NCI-H2196 treated with DMSO at 0.1 percent for 48 hours (cell line): Measurements from ENCODE around the gene KDM6B.

Experiments used
- DNase-seq: peaks from one replicate; lab custom pipeline; 2025; ENCODE audit not compliant: unreplicated experiment; lab: John Stamatoyannopoulos, UW

The KDM6B gene

DNA sequence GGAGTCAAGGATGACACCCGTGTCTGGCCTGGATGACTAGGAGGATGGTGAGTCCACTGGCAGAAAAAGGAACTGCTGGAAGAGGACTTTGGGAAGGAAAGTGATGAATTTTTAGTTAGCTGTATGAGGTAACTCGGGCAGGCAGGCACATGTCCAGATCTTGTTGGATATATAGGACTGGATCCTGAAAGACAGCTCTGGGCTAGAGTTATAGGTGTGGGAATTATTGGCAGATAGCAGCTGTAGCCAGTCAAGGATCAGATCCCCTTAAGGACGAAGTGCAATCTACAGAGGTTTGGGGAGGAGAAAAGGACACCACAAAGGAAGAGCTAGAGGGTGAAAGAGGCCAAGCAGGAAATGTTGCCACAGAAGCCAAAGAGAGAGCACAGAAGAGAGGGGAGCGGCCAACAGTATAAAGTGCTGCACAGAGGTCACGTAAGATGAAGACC is 33.9 kb downstream of the KDM6B start:
- DNase-seq, result no peak

GRCh38 chr17:7873051-7873450 is 39.0 kb downstream of the KDM6B start:
- DNase-seq, result no peak

- no peak for DNase-seq
Observed at GRCh38 chr17:7875804-7876370, 41.9 kb downstream of the KDM6B start.

- DNase-seq, result no peak
Observed at GRCh38 chr17:7878234-7878633, 44.2 kb downstream of the KDM6B start.

DNA sequence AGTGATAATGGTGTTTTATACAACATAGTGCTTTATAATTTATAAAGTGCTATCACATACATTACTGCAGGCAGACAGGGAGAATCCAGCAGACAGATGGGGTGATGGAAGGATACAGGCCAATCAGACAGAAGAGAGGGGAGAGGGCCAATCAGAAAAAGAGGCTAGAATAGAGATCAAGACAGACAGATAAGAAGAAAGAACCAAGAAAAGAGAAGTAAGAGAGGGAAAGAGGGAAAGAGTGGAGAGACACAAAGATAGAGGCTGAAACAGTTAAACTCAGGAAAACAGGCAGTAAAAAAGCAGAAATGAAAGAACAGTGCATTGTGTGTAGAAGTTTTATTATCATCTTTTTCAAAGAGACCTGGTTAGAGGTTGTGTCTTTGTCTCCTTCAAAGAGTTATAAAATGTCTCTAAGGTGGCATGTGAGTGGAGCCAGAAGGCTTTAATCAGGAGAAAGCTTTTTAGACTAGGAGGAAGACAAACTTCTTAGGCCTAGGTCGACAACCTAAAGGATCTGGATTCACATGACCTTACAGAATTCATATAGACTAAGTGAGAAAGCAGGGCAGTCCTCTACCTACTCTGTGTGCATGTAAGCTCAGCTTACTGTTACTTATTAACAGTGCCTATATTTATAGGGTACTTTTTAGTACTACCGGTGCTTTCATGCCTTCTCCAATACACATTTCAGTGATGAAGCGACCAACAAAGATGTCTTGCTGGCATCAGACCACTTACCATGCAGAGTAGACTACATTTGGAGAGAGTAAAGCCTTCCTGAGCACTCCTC is 46.3 kb downstream of the KDM6B start:
- no peak for DNase-seq

GRCh38 chr17:7881276-7882054 is 47.4 kb downstream of the KDM6B start:
- DNase-seq, result no peak

DNA sequence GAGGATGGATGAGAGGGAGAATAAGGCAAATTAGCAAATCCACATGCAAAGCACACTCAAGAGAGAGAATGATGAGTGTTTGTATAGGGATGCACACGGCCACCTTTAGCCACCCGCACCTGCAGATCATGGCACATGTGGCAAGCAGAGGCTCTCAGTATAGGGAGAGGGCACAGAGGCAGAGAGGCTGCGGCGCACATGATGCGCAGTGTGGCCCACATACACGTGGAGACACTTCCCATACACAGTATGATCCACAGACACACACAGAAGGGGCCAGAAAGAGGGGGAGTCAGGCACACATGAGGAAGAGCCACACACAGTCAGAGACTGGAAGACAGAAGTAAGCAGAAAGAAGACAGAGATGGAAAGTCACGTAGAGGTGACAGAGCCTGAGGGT is 48.1 kb downstream of the KDM6B start:
- peak; percentile 20 for DNase-seq

GRCh38 chr17:7882629-7883028 is 48.6 kb downstream of the KDM6B start:
- DNase-seq, result no peak
